Germinal center (tissue), 1 donor: ENCODE results near the gene SLC5A5.
"Not testable (repeated sequence)": the region's sequence is repeated elsewhere in the genome, so short reads cannot be mapped to it uniquely, and the experiment has no call there.

ENCODE experiments used
- DNase-seq: peaks from one replicate; pipeline ENCODE4 v3.0.0; 2012; ENCODE audit warnings: mixed read lengths, low spot score

The SLC5A5 gene

GRCh38 chr19:17871032-17871877 lies 490 bp upstream of the SLC5A5 start:
- no peak for DNase-seq

DNA sequence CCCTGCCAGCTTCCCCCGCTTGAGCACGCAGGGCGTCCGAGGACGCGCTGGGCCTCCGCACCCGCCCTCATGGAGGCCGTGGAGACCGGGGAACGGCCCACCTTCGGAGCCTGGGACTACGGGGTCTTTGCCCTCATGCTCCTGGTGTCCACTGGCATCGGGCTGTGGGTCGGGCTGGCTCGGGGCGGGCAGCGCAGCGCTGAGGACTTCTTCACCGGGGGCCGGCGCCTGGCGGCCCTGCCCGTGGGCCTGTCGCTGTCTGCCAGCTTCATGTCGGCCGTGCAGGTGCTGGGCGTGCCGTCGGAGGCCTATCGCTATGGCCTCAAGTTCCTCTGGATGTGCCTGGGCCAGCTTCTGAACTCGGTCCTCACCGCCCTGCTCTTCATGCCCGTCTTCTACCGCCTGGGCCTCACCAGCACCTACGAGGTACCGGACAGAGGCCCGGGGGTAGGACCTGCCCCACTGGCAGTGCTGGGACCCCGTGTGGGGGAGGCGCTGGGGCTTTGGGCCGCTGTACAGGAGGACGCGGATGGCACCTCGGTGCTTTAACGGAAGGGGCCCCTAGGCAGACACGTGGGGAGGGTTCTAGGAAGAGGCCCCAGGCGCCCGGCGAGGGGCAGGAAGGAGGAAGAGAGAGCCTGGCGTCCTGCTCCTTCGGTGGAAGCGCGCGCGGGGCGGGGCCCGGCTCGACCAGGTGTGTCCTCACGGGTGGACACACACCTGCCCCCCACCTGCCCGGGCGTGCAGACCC lies 681 bp downstream of the SLC5A5 start:
- no peak for DNase-seq

DNA sequence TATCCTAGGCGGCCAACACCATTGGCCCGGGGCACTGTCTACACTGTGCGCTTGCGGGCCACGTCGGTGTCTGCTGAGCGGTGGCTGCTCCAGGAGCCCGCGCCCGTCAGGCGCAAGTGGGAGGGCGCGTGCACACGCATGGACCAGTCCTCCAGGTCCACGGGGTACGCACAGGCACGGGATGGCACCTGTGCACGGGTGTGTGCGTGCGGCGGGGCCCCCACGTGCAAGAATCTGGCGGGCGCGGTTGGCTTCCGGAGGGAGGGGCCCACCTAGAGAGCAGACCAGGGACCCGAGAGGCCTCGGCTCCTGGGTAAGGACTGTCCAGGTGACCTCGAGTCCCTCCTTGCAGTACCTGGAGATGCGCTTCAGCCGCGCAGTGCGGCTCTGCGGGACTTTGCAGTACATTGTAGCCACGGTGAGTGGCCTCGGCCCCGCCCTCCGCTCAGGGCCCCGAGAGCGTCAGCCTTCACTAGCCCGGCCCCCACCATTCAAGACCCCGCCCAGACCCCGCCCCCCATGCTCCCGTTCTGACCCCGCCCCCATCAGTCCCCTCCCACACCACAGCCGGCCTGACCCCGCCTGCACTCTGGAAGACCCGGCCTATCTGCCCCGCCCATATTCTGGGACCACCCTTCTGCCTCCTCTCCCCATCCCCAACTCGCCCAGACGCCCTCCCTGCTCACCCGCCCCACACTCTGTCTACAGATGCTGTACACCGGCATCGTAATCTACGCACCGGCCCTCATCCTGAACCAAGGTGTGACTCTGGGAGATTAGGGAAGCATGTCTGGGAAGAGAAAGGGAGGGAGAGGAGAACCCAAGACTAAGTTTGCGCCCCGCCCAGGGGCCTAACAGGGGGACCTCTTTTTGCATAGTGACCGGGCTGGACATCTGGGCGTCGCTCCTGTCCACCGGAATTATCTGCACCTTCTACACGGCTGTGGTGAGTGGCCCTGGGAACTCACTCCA lies 2.3 kb downstream of the SLC5A5 start:
- DNase-seq = peak; percentile 90

- no peak for DNase-seq
These were observed 3.0 kb downstream of the SLC5A5 start for GRCh38 chr19:17874758-17875135.

GRCh38 chr19:17877696-17878095 lies 6.0 kb downstream of the SLC5A5 start:
- no peak for DNase-seq

DNA sequence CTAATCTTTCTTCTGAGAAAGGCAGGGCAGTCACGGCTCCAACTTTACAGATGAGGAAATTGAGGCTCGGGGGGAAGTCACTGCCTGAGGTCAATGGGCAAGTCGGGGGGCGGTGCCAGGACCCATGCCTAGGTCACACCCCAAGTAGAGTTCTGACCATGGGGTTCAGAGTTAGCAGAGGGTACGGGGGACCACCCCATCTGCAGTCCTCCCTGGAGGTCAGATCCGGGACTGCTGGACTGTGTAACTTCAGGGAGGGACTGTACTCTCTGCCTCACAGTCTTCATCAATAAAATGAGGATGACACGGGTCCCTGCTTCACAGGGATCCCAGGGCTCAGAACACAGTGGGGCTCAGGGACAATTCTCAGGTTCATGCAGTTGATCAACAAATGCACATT lies 7.7 kb downstream of the SLC5A5 start:
- no peak for DNase-seq

GRCh38 chr19:17881701-17882100 lies 10.0 kb downstream of the SLC5A5 start:
- DNase-seq = no peak

DNA sequence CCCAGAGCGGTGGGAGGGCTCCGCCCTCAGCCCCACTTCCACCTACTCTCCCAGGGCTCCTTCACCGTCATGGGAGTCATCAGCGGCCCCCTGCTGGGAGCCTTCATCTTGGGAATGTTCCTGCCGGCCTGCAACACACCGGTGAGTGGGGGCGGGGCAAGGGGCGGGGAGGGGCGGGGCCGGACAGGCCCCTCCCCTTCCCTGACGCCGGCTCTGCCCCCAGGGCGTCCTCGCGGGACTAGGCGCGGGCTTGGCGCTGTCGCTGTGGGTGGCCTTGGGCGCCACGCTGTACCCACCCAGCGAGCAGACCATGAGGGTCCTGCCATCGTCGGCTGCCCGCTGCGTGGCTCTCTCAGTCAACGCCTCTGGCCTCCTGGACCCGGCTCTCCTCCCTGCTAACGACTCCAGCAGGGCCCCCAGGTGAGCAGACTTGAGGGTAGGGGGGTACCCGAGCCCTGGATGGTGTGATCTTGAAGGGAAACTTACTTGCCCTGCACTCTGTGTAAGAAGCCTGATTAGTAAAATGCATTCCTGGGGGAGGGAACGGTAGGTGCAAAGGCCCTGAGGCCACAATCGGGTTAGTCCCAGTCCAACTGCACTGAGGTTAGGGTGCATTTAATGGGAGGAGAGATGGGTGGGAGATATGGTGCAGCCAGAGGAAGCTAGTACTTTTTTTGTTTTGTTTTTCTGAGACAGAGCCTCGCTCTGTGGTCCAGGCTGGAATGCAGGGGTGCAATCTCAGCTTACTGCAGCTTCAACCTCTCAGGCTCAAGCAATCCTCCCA lies 12.1 kb downstream of the SLC5A5 start:
- DNase-seq = peak; percentile 3

DNA sequence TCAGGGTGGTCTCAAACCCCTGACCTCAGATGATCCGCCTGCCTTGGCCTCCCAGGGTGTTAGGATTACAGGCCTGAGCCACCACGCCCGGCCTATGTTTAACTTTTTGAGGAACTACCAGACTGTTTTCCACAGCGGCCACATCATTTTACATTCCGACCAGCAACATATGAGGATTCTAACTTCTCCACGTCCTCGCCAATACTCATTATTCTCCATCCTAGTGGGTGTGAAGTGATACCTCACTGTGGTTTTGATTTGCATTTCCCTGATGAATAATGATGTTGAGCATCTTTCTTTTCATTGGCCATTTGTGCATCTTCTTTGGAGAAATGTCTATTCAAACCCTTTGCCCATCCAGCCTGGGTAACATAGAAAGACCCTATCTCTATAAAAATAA lies 14.8 kb downstream of the SLC5A5 start:
- no peak for DNase-seq

DNA sequence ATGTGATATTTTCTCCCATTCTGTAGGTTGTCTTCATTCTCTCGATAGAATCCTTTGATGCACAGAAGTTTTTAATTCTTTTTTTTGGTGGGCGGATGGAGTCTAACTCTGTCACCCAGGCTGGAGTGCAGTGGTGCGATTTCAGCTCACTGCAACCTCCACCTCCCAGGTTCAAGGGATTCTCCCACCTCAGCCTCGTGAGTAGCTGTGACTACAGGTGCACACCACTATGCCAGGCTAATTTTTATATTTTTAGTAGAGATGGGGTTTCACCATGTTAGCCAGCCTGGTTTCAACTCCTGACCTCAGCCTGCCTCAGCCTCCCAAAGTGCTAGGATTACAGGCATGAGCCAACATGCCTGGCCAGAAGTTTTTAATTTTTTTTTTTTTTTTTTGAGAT lies 15.5 kb downstream of the SLC5A5 start:
- DNase-seq = not testable (repeated sequence)

GRCh38 chr19:17888260-17888659 lies 16.5 kb downstream of the SLC5A5 start:
- DNase-seq = no peak

DNA sequence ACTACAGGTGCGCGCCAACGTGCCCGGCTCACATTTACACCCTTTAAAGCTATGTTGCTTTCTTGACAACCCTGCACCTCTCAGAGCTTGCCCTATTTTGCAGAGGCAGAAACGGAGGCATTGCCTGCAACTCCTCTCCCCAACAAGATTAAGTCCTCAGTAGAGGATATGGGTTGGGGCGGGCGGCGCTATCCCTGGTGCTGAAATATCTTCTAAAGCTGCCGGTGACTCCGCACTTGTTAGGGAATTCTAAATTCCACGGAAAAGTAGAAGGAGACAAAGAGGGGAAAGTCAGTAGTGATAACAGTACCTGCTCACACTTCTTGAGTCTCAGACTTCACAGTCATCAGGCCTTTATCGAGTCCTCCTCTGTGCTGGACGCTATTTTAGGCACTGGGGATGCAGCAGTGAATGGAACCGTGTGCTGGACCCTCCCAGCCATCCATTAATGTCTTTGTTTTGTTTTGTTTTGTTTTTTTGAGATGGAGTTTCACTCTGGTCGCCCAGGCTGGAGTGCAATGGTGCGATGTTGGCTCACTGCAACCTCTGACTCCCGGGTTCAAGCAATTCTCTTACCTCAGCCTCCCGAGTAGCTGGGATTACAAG lies 18.0 kb downstream of the SLC5A5 start:
- DNase-seq = no peak

GRCh38 chr19:17893766-17894165 lies 22.0 kb downstream of the SLC5A5 start:
- no peak for DNase-seq

GRCh38 chr19:17902701-17903100 lies 31.0 kb downstream of the SLC5A5 start:
- no peak for DNase-seq

DNA sequence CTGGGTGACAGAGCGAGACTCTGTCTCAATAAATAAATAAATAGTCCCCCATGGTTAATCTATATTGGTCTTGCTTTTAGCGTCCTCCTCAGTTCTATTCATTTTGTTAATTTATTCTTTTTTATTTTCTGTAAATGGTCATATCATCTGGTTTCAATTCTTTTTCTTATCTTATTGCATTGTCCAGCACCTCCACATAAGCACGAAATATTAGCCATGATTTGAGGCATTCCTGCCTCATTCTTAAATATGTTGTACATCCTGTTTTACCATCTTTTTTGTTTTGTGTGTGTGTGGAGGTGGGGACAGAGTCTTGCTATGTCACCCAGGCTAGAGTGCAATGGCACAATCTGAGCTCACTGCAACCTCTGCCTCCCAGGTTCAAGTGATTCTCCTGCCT lies 36.5 kb downstream of the SLC5A5 start:
- no peak for DNase-seq

- DNase-seq = no peak
These were observed 37.4 kb downstream of the SLC5A5 start for GRCh38 chr19:17909003-17909732.

DNA sequence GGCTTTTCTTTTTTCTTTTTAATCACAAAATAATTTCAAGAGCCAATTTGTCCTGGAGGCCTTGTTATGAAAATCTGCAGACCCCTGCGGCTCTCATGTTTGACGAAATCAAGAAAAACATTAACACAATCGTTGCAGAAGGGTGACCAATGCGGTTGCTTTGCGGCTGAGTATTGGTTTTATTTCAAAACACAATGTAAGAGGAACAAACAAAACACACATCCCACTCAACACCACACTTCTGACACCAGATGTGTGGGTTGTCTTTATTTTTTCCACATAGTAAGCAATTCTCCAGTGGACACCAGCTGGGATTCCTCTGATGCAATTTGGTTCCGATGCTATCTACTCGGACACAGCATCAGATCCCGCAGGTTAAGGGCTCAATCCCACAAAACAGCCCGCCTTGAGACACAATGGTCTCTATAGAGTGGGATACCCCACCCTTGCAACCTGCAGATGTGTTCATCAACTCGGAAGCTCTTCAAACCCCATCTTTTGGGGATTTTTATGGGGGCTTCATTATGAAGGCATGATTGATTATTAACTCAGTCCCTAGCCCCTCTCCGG lies 39.1 kb downstream of the SLC5A5 start:
- no peak for DNase-seq

DNA sequence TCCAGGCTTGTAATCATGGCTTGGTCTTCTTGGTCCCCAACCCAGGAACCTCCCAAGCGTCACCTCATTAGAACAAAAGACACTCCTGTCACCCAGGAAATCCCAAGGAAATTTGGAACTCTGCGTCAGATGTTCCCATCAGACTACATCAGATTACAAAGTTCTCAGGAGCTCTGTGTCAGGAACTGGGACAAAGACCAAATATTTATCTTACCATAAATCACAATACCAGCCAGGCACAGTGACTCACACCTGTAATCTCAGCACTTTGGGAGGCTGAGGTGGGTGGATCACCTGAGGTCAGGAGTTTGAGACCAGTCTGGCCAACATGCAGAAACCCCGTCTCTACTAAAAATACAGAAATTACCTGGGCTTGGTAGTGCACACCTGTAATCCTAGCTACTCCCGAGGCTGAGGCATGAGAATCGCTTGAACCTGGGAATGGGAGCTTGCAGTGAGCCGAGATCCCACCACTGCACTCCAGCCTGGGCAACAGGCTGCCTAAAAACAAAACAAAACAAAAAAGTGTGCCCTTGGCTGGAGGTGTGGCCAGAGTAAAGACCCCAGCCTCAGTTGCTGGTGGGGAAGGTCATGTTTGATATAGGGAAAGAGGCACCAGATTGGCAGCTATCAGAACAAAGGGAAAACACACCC lies 44.3 kb downstream of the SLC5A5 start:
- DNase-seq = no peak

DNA sequence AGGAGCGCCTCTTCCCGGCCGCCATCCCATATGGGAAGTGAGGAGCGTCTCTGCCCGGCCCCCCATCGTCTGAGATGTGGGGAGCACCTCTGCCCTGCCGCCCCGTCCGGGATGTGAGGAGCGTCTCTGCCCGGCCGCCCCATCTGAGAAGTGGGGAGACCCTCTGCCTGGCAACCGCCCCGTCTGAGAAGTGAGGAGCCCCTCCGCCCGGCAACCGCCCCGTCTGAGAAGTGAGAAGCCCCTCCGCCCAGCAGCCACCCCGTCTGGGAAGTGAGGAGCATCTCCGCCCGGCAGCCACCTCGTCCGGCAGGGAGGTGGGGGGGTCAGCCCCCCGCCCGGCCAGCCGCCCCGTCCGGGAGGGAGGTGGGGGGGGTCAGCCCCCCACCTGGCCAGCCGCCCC lies 46.4 kb downstream of the SLC5A5 start:
- DNase-seq = not testable (repeated sequence)
